Measurements from ENCODE around the gene SERPINE3. TPM values are rescaled to one million over a fixed set of nuclear protein-coding genes. Genes with fewer than 3 reads are reported as not detected.
A peak's percentile ranks its signal among the peaks of the same experiment; 100 is the strongest.

Gene SERPINE3
- total RNA-seq, 1 donor from 2014 or later: not detected

GRCh38 chr13:51349016-51349415 is 9.5 kb downstream of the SERPINE3 start:
- ATAC-seq (ENCODE audit: poor library complexity) (no peak), DNase-seq (no peak)
- intact Hi-C loops (cut with DNase I): no loop called here

DNA sequence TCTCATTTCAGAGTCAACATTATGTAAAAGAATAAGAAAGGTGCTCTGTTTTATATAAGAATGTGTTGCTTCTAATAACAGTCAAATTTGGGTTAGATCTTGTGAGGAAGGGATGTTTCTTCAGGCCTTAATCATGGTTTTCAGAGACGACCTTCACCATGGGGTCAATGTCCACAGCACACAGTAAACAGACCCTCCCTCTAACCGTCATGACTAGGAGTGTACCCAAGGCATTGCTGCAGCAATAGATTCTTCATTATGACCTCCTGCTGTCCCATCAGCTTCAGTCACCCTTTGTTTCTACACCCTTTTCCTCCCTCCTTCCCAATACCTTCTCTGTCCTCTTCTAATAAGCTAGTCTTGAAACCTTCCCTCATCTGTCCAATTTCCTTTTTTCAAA is 15.7 kb downstream of the SERPINE3 start:
- DNase-seq (no peak), ATAC-seq (ENCODE audit: poor library complexity) (no peak)
- intact Hi-C loops (cut with DNase I): no loop called here

GRCh38 chr13:51357928-51358595 is 18.6 kb downstream of the SERPINE3 start:
- ATAC-seq (ENCODE audit: poor library complexity): no peak
- intact Hi-C loops (cut with DNase I): no loop called here
- DNase-seq: no peak

GRCh38 chr13:51359352-51359751 is 19.9 kb downstream of the SERPINE3 start:
- ATAC-seq (ENCODE audit: poor library complexity): no peak
- intact Hi-C loops (cut with DNase I): no loop called here
- no peak for DNase-seq

GRCh38 chr13:51360489-51360888 is 21.0 kb downstream of the SERPINE3 start:
- no peak for DNase-seq
- intact Hi-C loops (cut with DNase I): no loop called here
- no peak for ATAC-seq (ENCODE audit: poor library complexity)

DNA sequence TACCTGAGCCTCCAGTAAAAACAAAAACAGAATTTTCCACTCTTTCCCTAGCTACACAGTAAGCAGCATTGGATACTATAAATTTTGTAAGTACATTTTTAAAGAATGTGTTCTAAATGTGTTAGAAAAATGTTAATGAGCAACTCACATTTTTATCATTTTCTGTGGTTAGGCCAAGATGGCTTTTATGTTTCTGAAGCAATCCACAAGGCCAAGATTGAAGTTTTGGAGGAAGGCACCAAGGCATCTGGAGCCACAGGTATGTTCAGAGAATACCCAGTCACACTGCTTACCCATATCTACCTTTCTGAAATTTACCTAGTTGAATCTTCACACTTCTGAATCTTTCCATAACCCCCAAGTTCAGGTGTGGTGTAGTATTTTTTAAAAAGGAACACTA is 21.6 kb downstream of the SERPINE3 start:
- intact Hi-C loops (cut with DNase I): no loop called here
- no peak for DNase-seq
- ATAC-seq (ENCODE audit: poor library complexity): no peak

- DNase-seq (no peak), ATAC-seq (ENCODE audit: poor library complexity) (no peak)
- intact Hi-C loops (cut with DNase I): no loop called here
Observed at GRCh38 chr13:51363625-51364024, 24.1 kb downstream of the SERPINE3 start.

GRCh38 chr13:51364404-51365008 is 25.0 kb downstream of the SERPINE3 start:
- intact Hi-C loops (cut with DNase I): no loop called here
- DNase-seq: no peak
- no peak for ATAC-seq (ENCODE audit: poor library complexity)

GRCh38 chr13:51370116-51370515 is 30.6 kb downstream of the SERPINE3 start:
- ATAC-seq (ENCODE audit: poor library complexity) (peak; percentile 25), DNase-seq (no peak)
- intact Hi-C loops (cut with DNase I): no loop called here

GRCh38 chr13:51370811-51371210 is 31.3 kb downstream of the SERPINE3 start:
- intact Hi-C loops (cut with DNase I): no loop called here
- ATAC-seq (ENCODE audit: poor library complexity) (no peak), DNase-seq (no peak)

DNA sequence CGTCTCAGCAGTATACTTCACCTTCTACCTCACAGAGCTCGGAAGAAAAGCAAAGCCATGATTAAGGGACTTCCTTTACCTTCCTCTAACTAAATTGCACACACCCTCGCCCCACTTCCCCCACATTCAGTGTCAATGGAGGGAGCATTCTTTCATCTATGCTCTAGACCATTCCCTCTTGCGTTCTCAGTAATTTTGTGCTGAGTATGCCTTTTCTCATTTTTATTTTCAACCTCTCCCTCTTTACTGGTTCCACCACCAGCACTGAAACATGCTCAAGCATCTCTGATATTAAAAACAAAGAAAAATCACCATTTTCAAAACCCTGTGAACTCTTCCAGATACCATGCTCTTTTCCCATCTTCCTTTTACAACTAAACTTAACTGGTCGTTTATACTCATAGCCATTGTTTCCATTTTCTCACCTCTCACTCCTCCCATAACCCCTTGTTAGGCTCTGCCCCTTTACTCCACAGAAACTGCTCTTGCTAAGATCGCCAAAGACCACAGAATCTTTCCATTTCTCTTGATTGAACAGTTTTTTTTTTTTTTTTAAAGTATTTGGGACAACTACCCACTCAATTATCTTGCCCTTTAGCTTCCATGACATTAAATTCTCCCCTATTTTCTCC is 32.4 kb downstream of the SERPINE3 start:
- no peak for DNase-seq
- intact Hi-C loops (cut with DNase I): no loop called here
- no peak for ATAC-seq (ENCODE audit: poor library complexity)

- intact Hi-C loops (cut with DNase I): no loop called here
- ATAC-seq (ENCODE audit: poor library complexity) (no peak), DNase-seq (no peak)
Observed at GRCh38 chr13:51373451-51373850, 34.0 kb downstream of the SERPINE3 start.

DNA sequence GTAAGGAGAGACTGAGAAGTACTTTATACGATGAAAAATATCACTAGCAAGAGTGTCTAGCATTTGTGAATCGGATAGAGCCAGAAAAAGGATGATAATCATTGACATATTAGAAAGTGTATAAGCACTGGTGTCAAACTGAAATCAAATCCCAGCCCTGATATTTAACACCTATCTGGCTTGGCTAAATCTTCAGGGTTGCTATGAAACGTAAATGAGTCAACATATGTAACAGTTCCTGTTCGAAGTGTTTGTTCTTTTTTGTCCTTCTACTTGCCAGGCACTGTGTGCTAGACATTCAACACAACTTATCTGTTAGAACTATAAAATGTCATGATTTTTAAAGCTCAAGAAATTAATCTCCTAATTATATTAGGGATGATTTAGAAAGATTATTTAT is 40.8 kb downstream of the SERPINE3 start:
- intact Hi-C loops (cut with DNase I): no loop called here
- ATAC-seq (ENCODE audit: poor library complexity): peak; percentile 82
- no peak for DNase-seq

GRCh38 chr13:51385114-51385513 is 45.6 kb downstream of the SERPINE3 start:
- ATAC-seq (ENCODE audit: poor library complexity): no peak

GRCh38 chr13:51394724-51395123 is 55.2 kb downstream of the SERPINE3 start:
- no peak for DNase-seq
- intact Hi-C loops (cut with DNase I): no loop called here
- no peak for ATAC-seq (ENCODE audit: poor library complexity)

More at GRCh38 chr13:51385114-51385513, 45.6 kb downstream of the SERPINE3 start:
- DNase-seq: no peak
- intact Hi-C loops (cut with DNase I): no loop called here

- ATAC-seq (ENCODE audit: poor library complexity) (peak; percentile 29), DNase-seq (no peak)
- intact Hi-C loops (cut with DNase I): no loop called here
Observed at GRCh38 chr13:51396352-51396751, 56.9 kb downstream of the SERPINE3 start.

DNA sequence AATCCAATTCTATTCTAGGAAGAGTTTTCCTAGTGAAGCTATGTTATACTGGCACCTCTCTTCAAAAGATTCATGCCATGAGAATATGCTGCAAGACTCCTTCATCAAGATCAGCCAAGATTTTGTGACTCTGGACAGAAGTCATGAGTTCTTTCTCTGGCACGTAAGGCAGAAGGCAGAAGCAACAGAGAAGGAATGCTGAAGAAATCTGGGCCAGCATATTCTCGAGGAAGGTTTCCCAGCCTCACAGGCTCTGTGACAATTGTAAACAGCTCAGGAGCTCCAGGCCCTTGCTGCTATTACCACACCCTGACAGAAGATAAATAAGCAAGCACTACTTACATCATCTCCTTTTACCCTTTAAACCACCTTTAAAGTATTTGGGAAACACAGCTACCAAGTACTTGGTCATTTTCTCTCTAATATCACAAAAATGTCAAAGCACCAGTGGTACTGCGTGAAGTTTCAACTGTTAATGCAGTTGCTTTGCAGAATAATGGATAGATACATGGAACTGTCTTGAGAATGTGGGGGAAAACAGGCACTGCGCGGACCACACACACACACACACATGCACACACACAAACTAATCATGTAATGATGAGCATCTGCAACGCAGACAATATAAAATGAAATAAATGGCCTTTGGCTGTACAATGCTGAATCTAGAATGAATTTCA is 57.9 kb downstream of the SERPINE3 start:
- intact Hi-C loops (cut with DNase I): no loop called here
- ATAC-seq (ENCODE audit: poor library complexity) (peak; percentile 72), DNase-seq (no peak)

- no peak for ATAC-seq (ENCODE audit: poor library complexity)
- intact Hi-C loops (cut with DNase I): no loop called here
Observed at GRCh38 chr13:51405176-51405575, 65.7 kb downstream of the SERPINE3 start.

GRCh38 chr13:51412431-51412830 is 72.9 kb downstream of the SERPINE3 start:
- intact Hi-C loops (cut with DNase I): no loop called here
- no peak for DNase-seq
- ATAC-seq (ENCODE audit: poor library complexity): no peak

More at GRCh38 chr13:51405176-51405575, 65.7 kb downstream of the SERPINE3 start:
- DNase-seq: no peak

Data from Right ventricle myocardium superior (tissue), 1 donor.